GM21367 (cell line): ENCODE measurements around the gene DNAH8.

Experiments
- ATAC-seq: cut with Tn5 transposase; IDR thresholded peaks from one replicate; pipeline ENCODE4 v1.9.1; 2021; ENCODE audit not compliant: unreplicated experiment

DNAH8 gene

GRCh38 chr6:39061182-39061581, 346.1 kb downstream of the DNAH8 start:
- no peak for ATAC-seq

GRCh38 chr6:39061588-39061987, 346.5 kb downstream of the DNAH8 start:
- no peak for ATAC-seq

- ATAC-seq: no peak
These were observed 347.1 kb downstream of the DNAH8 start for GRCh38 chr6:39062014-39062740.

GRCh38 chr6:39063526-39063925, 348.4 kb downstream of the DNAH8 start:
- ATAC-seq: no peak

GRCh38 chr6:39065561-39065960, 350.4 kb downstream of the DNAH8 start:
- no peak for ATAC-seq

GRCh38 chr6:39068391-39068790, 353.3 kb downstream of the DNAH8 start:
- ATAC-seq: no peak

- no peak for ATAC-seq
These were observed 357.7 kb downstream of the DNAH8 start for GRCh38 chr6:39072830-39073229.

- ATAC-seq: no peak
These were observed 358.6 kb downstream of the DNAH8 start for GRCh38 chr6:39073471-39074355.

GRCh38 chr6:39074486-39074885, 359.4 kb downstream of the DNAH8 start:
- ATAC-seq: no peak

- no peak for ATAC-seq
These were observed 360.0 kb downstream of the DNAH8 start for GRCh38 chr6:39075010-39075686.

GRCh38 chr6:39075807-39076622, 360.9 kb downstream of the DNAH8 start:
- ATAC-seq: no peak

- no peak for ATAC-seq
These were observed 361.8 kb downstream of the DNAH8 start for GRCh38 chr6:39076623-39077535.

GRCh38 chr6:39077882-39078594, 362.9 kb downstream of the DNAH8 start:
- no peak for ATAC-seq

- ATAC-seq: no peak
These were observed 363.6 kb downstream of the DNAH8 start for GRCh38 chr6:39078695-39079094.

GRCh38 chr6:39079197-39080125, 364.4 kb downstream of the DNAH8 start:
- no peak for ATAC-seq
